Smooth muscle cell (in vitro differentiated cells): ENCODE measurements around the gene EPHB3. TPM values are rescaled to one million over a fixed set of nuclear protein-coding genes. Genes with fewer than 3 reads are reported as not detected.
A peak's percentile ranks its signal among the peaks of the same experiment; 100 is the strongest.

ENCODE experiments used
- DNase-seq: peaks from one replicate; lab custom pipeline; 2025; ENCODE audit not compliant: unreplicated experiment; lab: John Stamatoyannopoulos, UW
- H2AFZ ChIP-seq: fragments of 200-600 bp; sonication (generic); 2 replicates; pipeline ENCODE4 v1.6.0; 2016; ENCODE audit warnings: antibody characterized with exemption, low read depth, mild to moderate bottlenecking
- H3F3A ChIP-seq: fragments of 200-600 bp; sonication (generic); 2 replicates; pipeline ENCODE4 v1.6.0; 2017; ENCODE audit warnings: antibody characterized with exemption, low read depth
- H3K27ac ChIP-seq: fragments of 200-600 bp; sonication (generic); 2 replicates; pipeline ENCODE4 v1.5.1; 2016; ENCODE audit warnings: low read depth, mild to moderate bottlenecking
- H3K27me3 ChIP-seq: fragments of 200-600 bp; sonication (generic); 2 replicates; pipeline ENCODE4 v1.6.1; 2016; ENCODE audit warnings: low read depth, mild to moderate bottlenecking
- H3K36me3 ChIP-seq: fragments of 200-600 bp; sonication (generic); 2 replicates; pipeline ENCODE4 v1.5.1; 2016; ENCODE audit warnings: low read depth
- H3K4me1 ChIP-seq: fragments of 200-600 bp; sonication (generic); 2 replicates; pipeline ENCODE4 v1.5.1; 2016; ENCODE audit warnings: low read depth
- H3K4me2 ChIP-seq: fragments of 200-600 bp; sonication (generic); 2 replicates; pipeline ENCODE4 v1.6.0; 2016; ENCODE audit warnings: mild to moderate bottlenecking
- H3K4me3 ChIP-seq: fragments of 200-600 bp; sonication (generic); 2 replicates; pipeline ENCODE4 v1.5.1; 2016; ENCODE audit warnings: mild to moderate bottlenecking
- H3K79me2 ChIP-seq: fragments of 200-600 bp; sonication (generic); 2 replicates; pipeline ENCODE4 v1.6.0; 2016; ENCODE audit warnings: low read depth, mild to moderate bottlenecking
- H3K9ac ChIP-seq: fragments of 200-600 bp; sonication (generic); 2 replicates; pipeline ENCODE4 v1.6.0; 2016; ENCODE audit warnings: low read depth
- H3K9me3 ChIP-seq: fragments of 200-600 bp; sonication (generic); replicated peaks from 2 replicates; pipeline ENCODE4 v1.5.1; 2016; ENCODE audit warnings: low read depth
- H4K20me1 ChIP-seq: fragments of 200-600 bp; sonication (generic); 2 replicates; pipeline ENCODE4 v1.6.0; 2016; ENCODE audit warnings: low read depth
- WGBS: methylation state at CpG from one replicate; pipeline ENCODE4 v1.1.7; 2016; ENCODE audit warnings: low lambda C conversion rate; 5-methylcytosine and 5-hydroxymethylcytosine counted together
- polyA plus RNA-seq: library from polyadenylated mRNA; unstranded; fragments of >200 nt; fragmentation: Nextera tagmentation; extraction: Ambion mirVana; gene quantifications from 2 replicates; pipeline ENCODE4 v1.2.1, GENCODE V29; 2016
- total RNA-seq: library from RNA; depleted of rRNA; stranded (reverse); fragments of >200 nt; gene quantifications from 2 replicates; pipeline ENCODE4 v1.2.3, GENCODE V29; 2014
- TF ChIP-seq, protein P1 (sequence below): fragments of 200-600 bp; sonication (generic); IDR thresholded peaks from 2 replicates; pipeline ENCODE4 v1.5.1; 2017; ENCODE audit warnings: borderline replicate concordance, mild to moderate bottlenecking, antibody characterized with exemption; ENCODE audit not compliant: insufficient read depth, poor library complexity, severe bottlenecking

The EPHB3 gene
- total and polyA plus RNA-seq, 2 experiments from 2014 or later, result 11.1 to 23.1 TPM

- Histone ChIP-seq H3K9ac (no peak overlapping the region), H3K27me3 (peaks cover 3% of the 10 kb centered on the region), H3K4me3 (peak overlapping the region; percentile 90), H3K4me2 (peak overlapping the region; percentile 99), H3K9me3 (no peaks in the 10 kb centered on the region), H3K36me3 (no peaks in the 10 kb centered on the region), H3F3A (peaks cover 25% of the 10 kb centered on the region), H2AFZ (no peak overlapping the region), H3K79me2 (peaks cover 49% of the 10 kb centered on the region), H3K4me1 (peaks cover 47% of the 10 kb centered on the region), H3K27ac (peak overlapping the region; percentile 16), H4K20me1 (peaks cover 47% of the 10 kb centered on the region)
- WGBS, result 34% methylated on average over 13 of the region's 13 CpGs
- TF ChIP-seq, protein P1, sequence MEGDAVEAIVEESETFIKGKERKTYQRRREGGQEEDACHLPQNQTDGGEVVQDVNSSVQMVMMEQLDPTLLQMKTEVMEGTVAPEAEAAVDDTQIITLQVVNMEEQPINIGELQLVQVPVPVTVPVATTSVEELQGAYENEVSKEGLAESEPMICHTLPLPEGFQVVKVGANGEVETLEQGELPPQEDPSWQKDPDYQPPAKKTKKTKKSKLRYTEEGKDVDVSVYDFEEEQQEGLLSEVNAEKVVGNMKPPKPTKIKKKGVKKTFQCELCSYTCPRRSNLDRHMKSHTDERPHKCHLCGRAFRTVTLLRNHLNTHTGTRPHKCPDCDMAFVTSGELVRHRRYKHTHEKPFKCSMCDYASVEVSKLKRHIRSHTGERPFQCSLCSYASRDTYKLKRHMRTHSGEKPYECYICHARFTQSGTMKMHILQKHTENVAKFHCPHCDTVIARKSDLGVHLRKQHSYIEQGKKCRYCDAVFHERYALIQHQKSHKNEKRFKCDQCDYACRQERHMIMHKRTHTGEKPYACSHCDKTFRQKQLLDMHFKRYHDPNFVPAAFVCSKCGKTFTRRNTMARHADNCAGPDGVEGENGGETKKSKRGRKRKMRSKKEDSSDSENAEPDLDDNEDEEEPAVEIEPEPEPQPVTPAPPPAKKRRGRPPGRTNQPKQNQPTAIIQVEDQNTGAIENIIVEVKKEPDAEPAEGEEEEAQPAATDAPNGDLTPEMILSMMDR, result no peak
- DNase-seq, result no peak
Observed at GRCh38 chr3:184563941-184564684, 2.5 kb downstream of the EPHB3 start.

GRCh38 chr3:184564685-184565385 lies 3.2 kb downstream of the EPHB3 start:
- WGBS, result 65% methylated on average over 5 of the region's 5 CpGs
- Histone ChIP-seq H3K79me2 (peaks cover 54% of the 10 kb centered on the region), H3K4me1 (peaks cover 47% of the 10 kb centered on the region), H3K9me3 (no peaks in the 10 kb centered on the region), H3F3A (peaks cover 25% of the 10 kb centered on the region), H4K20me1 (peaks cover 47% of the 10 kb centered on the region), H3K9ac (no peak overlapping the region), H3K27ac (peak overlapping the region; percentile 78), H2AFZ (no peak overlapping the region), H3K4me3 (peak overlapping the region; percentile 90), H3K4me2 (peak overlapping the region; percentile 99), H3K27me3 (no peaks in the 10 kb centered on the region), H3K36me3 (no peaks in the 10 kb centered on the region)
- TF ChIP-seq, protein P1, result no peak
- DNase-seq, result no peak

GRCh38 chr3:184565421-184566211 lies 4.0 kb downstream of the EPHB3 start:
- TF ChIP-seq, protein P1, result no peak
- peaks cover 54% of the 10 kb centered on the region for H3K4me1 ChIP-seq

More at GRCh38 chr3:184565421-184566211, 4.0 kb downstream of the EPHB3 start:
- Histone ChIP-seq H2AFZ (no peak overlapping the region), H3K4me2 (peak overlapping the region; percentile 99), H3K9ac (no peak overlapping the region), H3K4me3 (no peak overlapping the region), H3K9me3 (no peaks in the 10 kb centered on the region), H3F3A (peaks cover 25% of the 10 kb centered on the region), H3K27me3 (no peaks in the 10 kb centered on the region), H3K27ac (peak overlapping the region; percentile 78), H3K36me3 (no peaks in the 10 kb centered on the region), H4K20me1 (peaks cover 47% of the 10 kb centered on the region), H3K79me2 (peaks cover 62% of the 10 kb centered on the region)
- WGBS, result 12% methylated on average over 14 of the region's 14 CpGs
- peak; percentile 38 for DNase-seq
